Measurements from ENCODE around the gene DMTF1.

DNA sequence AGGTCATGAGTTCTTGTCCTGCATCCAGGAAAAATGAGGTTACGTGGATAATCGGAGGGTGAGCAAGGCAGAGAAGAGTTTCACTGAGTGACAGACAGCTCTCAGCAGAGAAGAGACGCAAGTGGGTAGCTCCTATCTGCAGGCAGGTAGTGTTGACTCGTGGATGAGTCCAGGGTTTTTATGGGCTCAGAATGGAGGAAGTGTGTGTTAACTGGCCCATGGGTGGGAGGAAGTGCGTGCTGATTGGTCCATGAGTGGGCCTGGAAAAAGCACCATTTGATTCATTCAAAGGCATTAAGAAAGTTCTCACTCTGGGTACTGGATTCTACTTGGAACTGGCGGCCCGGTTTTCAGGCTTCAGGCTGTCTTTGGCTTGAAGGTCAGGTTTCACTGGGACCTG lies 4.8 kb upstream of the DMTF1 start:
- TF ChIP-seq, protein P1, sequence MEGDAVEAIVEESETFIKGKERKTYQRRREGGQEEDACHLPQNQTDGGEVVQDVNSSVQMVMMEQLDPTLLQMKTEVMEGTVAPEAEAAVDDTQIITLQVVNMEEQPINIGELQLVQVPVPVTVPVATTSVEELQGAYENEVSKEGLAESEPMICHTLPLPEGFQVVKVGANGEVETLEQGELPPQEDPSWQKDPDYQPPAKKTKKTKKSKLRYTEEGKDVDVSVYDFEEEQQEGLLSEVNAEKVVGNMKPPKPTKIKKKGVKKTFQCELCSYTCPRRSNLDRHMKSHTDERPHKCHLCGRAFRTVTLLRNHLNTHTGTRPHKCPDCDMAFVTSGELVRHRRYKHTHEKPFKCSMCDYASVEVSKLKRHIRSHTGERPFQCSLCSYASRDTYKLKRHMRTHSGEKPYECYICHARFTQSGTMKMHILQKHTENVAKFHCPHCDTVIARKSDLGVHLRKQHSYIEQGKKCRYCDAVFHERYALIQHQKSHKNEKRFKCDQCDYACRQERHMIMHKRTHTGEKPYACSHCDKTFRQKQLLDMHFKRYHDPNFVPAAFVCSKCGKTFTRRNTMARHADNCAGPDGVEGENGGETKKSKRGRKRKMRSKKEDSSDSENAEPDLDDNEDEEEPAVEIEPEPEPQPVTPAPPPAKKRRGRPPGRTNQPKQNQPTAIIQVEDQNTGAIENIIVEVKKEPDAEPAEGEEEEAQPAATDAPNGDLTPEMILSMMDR (IDR thresholded peaks at IDR 0.05; ENCODE audit: borderline replicate concordance, extremely low read depth, low read length, poor library complexity, severe bottlenecking): no peak
- no peak for TF ChIP-seq EZH2 (IDR thresholded peaks at IDR 0.05; ENCODE audit: borderline replicate concordance, low read depth, low read length, severe bottlenecking)

All from DND-41 (cell line).